ENCODE results near the gene LRRN3. TPM values are rescaled to one million over a fixed set of nuclear protein-coding genes. Genes with fewer than 3 reads are reported as not detected.
A peak's percentile ranks its signal among the peaks of the same experiment; 100 is the strongest.

Gene LRRN3
- total RNA-seq, 2 experiments from 2014 or later, result 32.5 to 34.8 TPM

DNA sequence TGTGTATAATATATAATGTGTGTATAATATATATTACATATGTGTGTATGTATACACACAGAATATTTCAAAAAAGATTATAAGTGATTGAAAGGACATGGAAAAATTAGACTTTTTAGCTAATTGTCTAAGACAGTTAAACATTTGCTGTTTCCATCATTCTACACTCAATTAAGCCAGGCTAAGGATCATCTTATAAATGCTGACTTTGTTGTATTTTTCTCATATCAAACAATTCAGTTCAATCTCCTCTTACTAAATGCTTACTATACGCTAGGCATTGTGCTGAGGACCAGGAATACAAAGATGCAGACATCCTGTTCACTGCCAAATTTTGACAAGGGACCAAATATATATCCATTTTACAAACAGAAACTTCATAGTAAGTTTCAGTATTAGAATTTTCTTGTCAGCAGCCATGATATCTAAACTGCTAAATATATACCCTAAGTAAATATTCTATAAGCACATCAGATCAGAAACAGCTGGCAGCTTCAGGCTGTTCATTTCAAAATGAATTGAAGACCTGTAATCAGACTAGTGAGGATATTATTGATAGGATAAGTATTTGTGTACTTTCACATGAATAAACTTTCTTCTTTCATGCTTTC, 10.3 kb upstream of the LRRN3 start:
- Mint-ChIP-seq H3K36me3 (ENCODE audit: low read depth) (peaks cover 10% of the 10 kb centered on the region), H3K27ac (peak overlapping the region; percentile 96), H3K4me1 (ENCODE audit: low read depth) (peaks cover 81% of the 10 kb centered on the region), H3K4me3 (peak overlapping the region; percentile 9), H3K9me3 (peaks cover 5% of the 10 kb centered on the region), H3K27me3 (no peaks in the 10 kb centered on the region)
- no peak for DNase-seq
- ChIA-PET CTCF (interaction anchor here (1.3 kb wide), 1 partner anchor 69 kb away, joined by 3 read pairs; no protein-coding TSS in a partner anchor), POLR2A (interaction anchor here (1.4 kb wide), 1 partner anchor 10 kb away, joined by 3 read pairs; the partner anchor contains the start of gene LRRN3)
- TF ChIP-seq, protein P1, sequence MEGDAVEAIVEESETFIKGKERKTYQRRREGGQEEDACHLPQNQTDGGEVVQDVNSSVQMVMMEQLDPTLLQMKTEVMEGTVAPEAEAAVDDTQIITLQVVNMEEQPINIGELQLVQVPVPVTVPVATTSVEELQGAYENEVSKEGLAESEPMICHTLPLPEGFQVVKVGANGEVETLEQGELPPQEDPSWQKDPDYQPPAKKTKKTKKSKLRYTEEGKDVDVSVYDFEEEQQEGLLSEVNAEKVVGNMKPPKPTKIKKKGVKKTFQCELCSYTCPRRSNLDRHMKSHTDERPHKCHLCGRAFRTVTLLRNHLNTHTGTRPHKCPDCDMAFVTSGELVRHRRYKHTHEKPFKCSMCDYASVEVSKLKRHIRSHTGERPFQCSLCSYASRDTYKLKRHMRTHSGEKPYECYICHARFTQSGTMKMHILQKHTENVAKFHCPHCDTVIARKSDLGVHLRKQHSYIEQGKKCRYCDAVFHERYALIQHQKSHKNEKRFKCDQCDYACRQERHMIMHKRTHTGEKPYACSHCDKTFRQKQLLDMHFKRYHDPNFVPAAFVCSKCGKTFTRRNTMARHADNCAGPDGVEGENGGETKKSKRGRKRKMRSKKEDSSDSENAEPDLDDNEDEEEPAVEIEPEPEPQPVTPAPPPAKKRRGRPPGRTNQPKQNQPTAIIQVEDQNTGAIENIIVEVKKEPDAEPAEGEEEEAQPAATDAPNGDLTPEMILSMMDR (IDR thresholded peaks at IDR 0.05), result no peak
- intact Hi-C loops (cut with micrococcal nuclease), result loop anchor here (10.0 kb wide), 1 partner anchor 186 kb away; no protein-coding TSS in a partner anchor
- no peak for ATAC-seq

DNA sequence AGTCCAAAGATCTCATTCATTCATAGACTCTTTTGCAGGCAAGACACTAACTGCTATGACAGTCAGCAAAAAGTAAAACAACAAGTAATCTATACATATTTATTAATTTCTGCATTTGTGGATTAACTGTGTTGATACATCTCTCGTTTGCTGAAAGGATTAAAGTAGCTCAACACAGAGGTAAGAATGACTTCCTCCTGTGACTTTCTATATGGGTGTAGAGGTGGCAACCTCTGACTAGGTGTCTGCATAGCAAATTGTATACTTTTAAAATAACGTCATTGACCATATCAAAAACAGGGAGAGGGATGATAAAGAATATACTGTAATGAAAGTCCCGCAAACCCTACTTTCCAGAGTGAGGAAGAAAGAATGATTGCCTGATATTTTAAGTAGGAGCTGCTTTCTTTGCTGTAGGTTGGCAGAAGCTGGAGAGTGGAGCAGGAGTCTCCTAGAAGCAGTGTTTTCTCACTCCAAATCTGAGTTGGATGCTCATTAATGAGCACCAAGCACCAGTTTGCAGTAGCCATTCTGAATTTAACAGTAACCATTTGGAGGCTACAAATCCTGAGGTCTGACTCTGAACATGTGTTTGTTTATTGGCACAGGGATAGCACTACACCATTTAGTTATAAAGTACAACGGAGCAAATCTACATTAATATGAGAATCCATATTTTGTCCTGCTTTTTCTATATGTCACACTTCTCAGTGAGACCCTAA, 9.2 kb upstream of the LRRN3 start:
- Mint-ChIP-seq H3K4me3 (peak overlapping the region; percentile 62), H3K36me3 (ENCODE audit: low read depth) (peaks cover 13% of the 10 kb centered on the region), H3K27ac (peak overlapping the region; percentile 96), H3K4me1 (ENCODE audit: low read depth) (peaks cover 77% of the 10 kb centered on the region), H3K27me3 (no peaks in the 10 kb centered on the region), H3K9me3 (peaks cover 7% of the 10 kb centered on the region)
- ChIA-PET CTCF (interaction anchor here (1.0 kb wide), 1 partner anchor 53 kb away, joined by 4 read pairs; no protein-coding TSS in a partner anchor), POLR2A (interaction anchor here (0.6 to 2.9 kb wide), 6 partner anchors 10 to 81 kb away, joined by 3 to 27 read pairs (median 7); partner anchors contain the start of gene LRRN3)
- DNase-seq (no peak), ATAC-seq (peak; percentile 43)
- intact Hi-C loops (cut with micrococcal nuclease), result loop anchor here (2.0 to 10.0 kb wide), 2 partner anchors 57 to 187 kb away; no protein-coding TSS in a partner anchor
- TF ChIP-seq, protein P1 (IDR thresholded peaks at IDR 0.05), result no peak

DNA sequence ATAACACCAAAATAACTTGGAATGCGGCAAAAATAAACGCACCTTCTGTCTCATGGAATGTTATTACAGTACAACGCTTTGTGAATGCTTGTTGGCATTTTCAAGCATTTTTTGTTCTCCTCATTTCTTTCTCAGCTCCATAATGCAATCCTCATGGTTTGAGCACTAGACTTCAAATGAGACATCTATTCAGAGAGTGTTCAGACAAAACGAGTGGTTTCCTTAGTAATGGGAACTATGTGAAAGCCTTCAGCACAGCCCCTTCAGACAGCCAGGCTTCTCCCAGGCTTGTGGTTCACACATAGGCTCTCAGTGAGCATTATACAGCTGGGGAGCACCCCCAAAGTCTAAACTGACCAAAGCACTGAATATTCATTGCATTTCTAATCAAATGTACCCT, 8.6 kb upstream of the LRRN3 start:
- peak overlapping the region; percentile 96 for H3K27ac Mint-ChIP-seq
- peaks cover 13% of the 10 kb centered on the region for H3K36me3 Mint-ChIP-seq (ENCODE audit: low read depth)
- TF ChIP-seq, protein P1 (IDR thresholded peaks at IDR 0.05), result no peak
- H3K27me3 Mint-ChIP-seq, result no peaks in the 10 kb centered on the region
- H3K4me3 Mint-ChIP-seq, result peak overlapping the region; percentile 62
- H3K4me1 Mint-ChIP-seq (ENCODE audit: low read depth), result peaks cover 76% of the 10 kb centered on the region
- H3K9me3 Mint-ChIP-seq, result peaks cover 7% of the 10 kb centered on the region
- ATAC-seq (peak; percentile 20), DNase-seq (peak; percentile 53)
- CTCF ChIA-PET, result interaction anchor here (1.1 to 1.6 kb wide), 3 partner anchors 16 to 72 kb away, joined by 3 to 5 read pairs (median 4); no protein-coding TSS in a partner anchor
- intact Hi-C loops (cut with micrococcal nuclease), result loop anchor here (2.0 to 10.0 kb wide), 2 partner anchors 58 to 188 kb away; no protein-coding TSS in a partner anchor
- POLR2A ChIA-PET, result interaction anchor here (0.6 to 2.9 kb wide), 7 partner anchors 10 to 81 kb away, joined by 3 to 27 read pairs (median 6); partner anchors contain the start of gene LRRN3

DNA sequence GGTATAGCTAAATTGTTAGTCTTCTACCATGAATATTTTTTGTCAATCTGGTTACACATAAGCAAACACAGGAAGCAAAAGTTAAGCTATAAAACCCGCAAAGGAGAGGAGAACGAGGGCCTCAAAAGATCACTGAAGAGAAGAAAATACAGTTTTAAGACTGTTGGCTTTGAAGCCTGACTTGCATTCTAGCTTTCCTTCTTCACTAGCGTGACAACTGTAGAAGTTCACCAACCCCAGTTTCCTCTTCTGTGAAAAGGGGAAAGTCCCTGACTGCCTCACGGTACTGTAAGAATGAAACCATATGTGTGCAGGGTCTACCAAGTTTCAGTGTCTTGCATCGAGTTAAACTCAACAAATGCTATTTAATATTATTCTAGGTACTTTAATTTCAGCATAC, 7.5 kb upstream of the LRRN3 start:
- DNase-seq, result peak; percentile 73
- H3K27ac Mint-ChIP-seq, result peak overlapping the region; percentile 97
- intact Hi-C loops (cut with micrococcal nuclease), result loop anchor here (2.0 to 10.0 kb wide), 2 partner anchors 59 to 189 kb away; no protein-coding TSS in a partner anchor
- peak overlapping the region; percentile 62 for H3K4me3 Mint-ChIP-seq
- ChIA-PET POLR2A (interaction anchor here (0.6 to 2.9 kb wide), 10 partner anchors 9 to 72 kb away, joined by 3 to 27 read pairs (median 6); partner anchors contain the start of gene LRRN3), CTCF (interaction anchor here (0.8 to 2.0 kb wide), 10 partner anchors 9 to 479 kb away, joined by 3 to 9 read pairs (median 4); partner anchors contain the start of gene IMMP2L)
- peaks cover 16% of the 10 kb centered on the region for H3K36me3 Mint-ChIP-seq (ENCODE audit: low read depth)
- H3K4me1 Mint-ChIP-seq (ENCODE audit: low read depth), result peaks cover 77% of the 10 kb centered on the region
- peaks cover 7% of the 10 kb centered on the region for H3K9me3 Mint-ChIP-seq
- TF ChIP-seq, protein P1 (IDR thresholded peaks at IDR 0.05), result no peak
- no peaks in the 10 kb centered on the region for H3K27me3 Mint-ChIP-seq
- peak; percentile 77 for ATAC-seq

All from activated CD8-positive, alpha-beta T cell treated with anti-CD3 and anti-CD28 coated beads for 36 hours (primary cell).